ENCODE measurements around the gene AEN. TPM values are rescaled to one million over a fixed set of nuclear protein-coding genes. Genes with fewer than 3 reads are reported as not detected.

AEN gene
- total RNA-seq, 2 donors from 2014 or later: 13.8 to 23.8 TPM

- no peaks in the 10 kb centered on the region for H3K4me1 ChIP-seq
- no peak overlapping the region for H3K4me3 ChIP-seq
- TF ChIP-seq, protein P1, sequence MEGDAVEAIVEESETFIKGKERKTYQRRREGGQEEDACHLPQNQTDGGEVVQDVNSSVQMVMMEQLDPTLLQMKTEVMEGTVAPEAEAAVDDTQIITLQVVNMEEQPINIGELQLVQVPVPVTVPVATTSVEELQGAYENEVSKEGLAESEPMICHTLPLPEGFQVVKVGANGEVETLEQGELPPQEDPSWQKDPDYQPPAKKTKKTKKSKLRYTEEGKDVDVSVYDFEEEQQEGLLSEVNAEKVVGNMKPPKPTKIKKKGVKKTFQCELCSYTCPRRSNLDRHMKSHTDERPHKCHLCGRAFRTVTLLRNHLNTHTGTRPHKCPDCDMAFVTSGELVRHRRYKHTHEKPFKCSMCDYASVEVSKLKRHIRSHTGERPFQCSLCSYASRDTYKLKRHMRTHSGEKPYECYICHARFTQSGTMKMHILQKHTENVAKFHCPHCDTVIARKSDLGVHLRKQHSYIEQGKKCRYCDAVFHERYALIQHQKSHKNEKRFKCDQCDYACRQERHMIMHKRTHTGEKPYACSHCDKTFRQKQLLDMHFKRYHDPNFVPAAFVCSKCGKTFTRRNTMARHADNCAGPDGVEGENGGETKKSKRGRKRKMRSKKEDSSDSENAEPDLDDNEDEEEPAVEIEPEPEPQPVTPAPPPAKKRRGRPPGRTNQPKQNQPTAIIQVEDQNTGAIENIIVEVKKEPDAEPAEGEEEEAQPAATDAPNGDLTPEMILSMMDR (IDR thresholded peaks at IDR 0.05): no peak
- intact Hi-C loops (cut with DNase I): no loop called here
- H3K27me3 ChIP-seq: no peaks in the 10 kb centered on the region
- DNase-seq: no peak
- H3K36me3 ChIP-seq: no peaks in the 10 kb centered on the region
- H3K27ac ChIP-seq: no peak overlapping the region
- no peaks in the 10 kb centered on the region for H3K9me3 ChIP-seq
- H3K9ac ChIP-seq (ENCODE audit: low read depth in 2 of 2, low read length in 2 of 2): no peak overlapping the region
Observed at GRCh38 chr15:88661041-88661700, 40.0 kb downstream of the AEN start.

GRCh38 chr15:88661761-88662556 is 40.8 kb downstream of the AEN start:
- TF ChIP-seq, protein P1 (IDR thresholded peaks at IDR 0.05): no peak
- H3K27me3 ChIP-seq: no peaks in the 10 kb centered on the region
- no peaks in the 10 kb centered on the region for H3K9me3 ChIP-seq
- H3K36me3 ChIP-seq: no peaks in the 10 kb centered on the region
- intact Hi-C loops (cut with DNase I): no loop called here
- no peak overlapping the region for H3K4me3 ChIP-seq
- H3K27ac ChIP-seq: no peak overlapping the region
- H3K9ac ChIP-seq (ENCODE audit: low read depth in 2 of 2, low read length in 2 of 2): no peak overlapping the region
- H3K4me1 ChIP-seq: no peaks in the 10 kb centered on the region
- peak; percentile 3 for DNase-seq

- H3K4me1 ChIP-seq: no peaks in the 10 kb centered on the region
- H3K36me3 ChIP-seq: no peaks in the 10 kb centered on the region
- no peaks in the 10 kb centered on the region for H3K9me3 ChIP-seq
- H3K9ac ChIP-seq (ENCODE audit: low read depth in 2 of 2, low read length in 2 of 2): no peak overlapping the region
- H3K4me3 ChIP-seq: no peak overlapping the region
- intact Hi-C loops (cut with DNase I): no loop called here
- H3K27me3 ChIP-seq: no peaks in the 10 kb centered on the region
- H3K27ac ChIP-seq: no peak overlapping the region
- no peak for DNase-seq
- TF ChIP-seq, protein P1 (IDR thresholded peaks at IDR 0.05): no peak
Observed at GRCh38 chr15:88663141-88663621, 42.0 kb downstream of the AEN start.

GRCh38 chr15:88664151-88664778 is 43.1 kb downstream of the AEN start:
- Histone ChIP-seq H3K4me1 (no peaks in the 10 kb centered on the region), H3K9me3 (no peaks in the 10 kb centered on the region), H3K9ac (ENCODE audit: low read depth in 2 of 2, low read length in 2 of 2) (no peak overlapping the region), H3K27ac (no peak overlapping the region), H3K27me3 (no peaks in the 10 kb centered on the region), H3K36me3 (no peaks in the 10 kb centered on the region), H3K4me3 (no peak overlapping the region)
- intact Hi-C loops (cut with DNase I): no loop called here
- DNase-seq: no peak
- TF ChIP-seq, protein P1 (IDR thresholded peaks at IDR 0.05): peak; percentile 21

DNA sequence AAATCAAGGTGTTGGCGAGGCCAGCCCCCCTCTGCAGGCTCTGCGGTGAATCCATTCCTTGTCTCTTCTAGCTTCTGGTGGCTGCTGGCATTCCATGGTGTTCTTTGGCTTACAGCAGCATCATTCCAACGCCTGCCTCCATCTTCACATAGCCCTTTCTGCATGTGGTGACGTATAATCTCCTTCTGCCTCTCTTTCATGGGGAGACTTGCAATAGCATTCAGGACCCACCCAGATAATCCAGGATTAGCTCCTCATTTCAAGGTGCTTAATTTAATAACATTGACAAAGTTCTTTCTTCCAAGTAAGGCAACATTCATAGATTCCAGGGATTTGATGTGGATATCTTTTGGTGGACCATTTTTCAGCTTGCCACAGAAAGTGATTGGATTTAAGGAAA is 53.5 kb downstream of the AEN start:
- TF ChIP-seq, protein P1 (IDR thresholded peaks at IDR 0.05): no peak
- intact Hi-C loops (cut with DNase I): no loop called here

More for the DNA sequence above, 53.5 kb downstream of the AEN start:
- Histone ChIP-seq H3K27me3 (no peaks in the 10 kb centered on the region), H3K27ac (no peak overlapping the region), H3K4me1 (no peaks in the 10 kb centered on the region), H3K9ac (ENCODE audit: low read depth in 2 of 2, low read length in 2 of 2) (no peak overlapping the region), H3K9me3 (no peaks in the 10 kb centered on the region), H3K4me3 (no peak overlapping the region), H3K36me3 (no peaks in the 10 kb centered on the region)
- no peak for DNase-seq
